Caco-2 (cell line): ENCODE measurements around the gene SLC7A4. TPM values are rescaled to one million over a fixed set of nuclear protein-coding genes. Genes with fewer than 3 reads are reported as not detected.

Experiments
- BruUV-seq: library from RNA; stranded (reverse); fragments of 400-500 nt; replicated peaks from 2 replicates; lab custom pipeline; 2021; lab: Mats Ljungman, UMichigan
- CTCF ChIA-PET: fragments of 300-600 bp; sonication (Branson Sonifier 250); formaldehyde crosslinking; loops from one replicate; lab custom pipeline; 2022; ENCODE audit warnings: antibody characterized with exemption; lab: Charles Lee
- POLR2A ChIA-PET: fragments of 300-600 bp; sonication (Branson Sonifier 250); formaldehyde crosslinking; loops from one replicate; lab custom pipeline; 2022; ENCODE audit warnings: antibody characterized with exemption; lab: Charles Lee
- DNase-seq, 2 experiments: peaks; one replicate each; pipeline versions ENCODE4 v3.0.0 to v3.0.0-alpha.2; 2020 to 2022
- H3K27me3 ChIP-seq: replicated peaks from 2 replicates; pipeline ENCODE4 v1.6.0; 2011; ENCODE audit warnings: low read length; ENCODE audit not compliant: control insufficient read depth, insufficient read depth
- H3K36me3 ChIP-seq: 2 replicates; pipeline ENCODE4 v1.5.1; 2011; ENCODE audit warnings: low read length; ENCODE audit not compliant: control insufficient read depth, insufficient read depth
- H3K4me1 ChIP-seq: fragments of 250-450 bp; sonication (Bioruptor Pico); 2 replicates; pipeline ENCODE4 v1.5.1; 2020; ENCODE audit warnings: mild to moderate bottlenecking
- H3K4me3 ChIP-seq: 2 replicates; pipeline ENCODE4 v1.5.1; 2011; ENCODE audit warnings: low read depth, mild to moderate bottlenecking, control low read depth, low read length
- H3K9me3 ChIP-seq: fragments of 250-450 bp; sonication (Bioruptor Pico); 2 replicates; pipeline ENCODE4 v1.5.1; 2020; ENCODE audit warnings: mild to moderate bottlenecking, moderate library complexity
- H3K27ac Mint-ChIP-seq: one replicate; pipeline ENCODE4 v1.8.0; 2022; ENCODE audit warnings: mixed read lengths; ENCODE audit not compliant: unreplicated experiment
- H3K27me3 Mint-ChIP-seq: one replicate; pipeline ENCODE4 v1.8.0; 2022; ENCODE audit warnings: mixed read lengths; ENCODE audit not compliant: insufficient read depth, unreplicated experiment
- H3K36me3 Mint-ChIP-seq: one replicate; pipeline ENCODE4 v1.8.0; 2022; ENCODE audit warnings: mild to moderate bottlenecking, mixed read lengths; ENCODE audit not compliant: insufficient read depth, unreplicated experiment
- H3K4me1 Mint-ChIP-seq: one replicate; pipeline ENCODE4 v1.8.0; 2022; ENCODE audit warnings: low read depth, mixed read lengths; ENCODE audit not compliant: unreplicated experiment
- H3K4me3 Mint-ChIP-seq: one replicate; pipeline ENCODE4 v1.8.0; 2022; ENCODE audit warnings: mild to moderate bottlenecking, moderate library complexity, mixed read lengths; ENCODE audit not compliant: unreplicated experiment
- H3K9me3 Mint-ChIP-seq: one replicate; pipeline ENCODE4 v1.8.0; 2022; ENCODE audit warnings: mixed read lengths; ENCODE audit not compliant: unreplicated experiment
- intact Hi-C: fragments of 100-400 bp; cut with micrococcal nuclease; formaldehyde crosslinking; loops from one replicate; pipeline ENCODE4 v1.10.0; 2022; ENCODE audit not compliant: unreplicated experiment
- total RNA-seq: library from RNA; stranded (reverse); gene quantifications from 2 replicates; pipeline ENCODE4 v1.2.3, GENCODE V29; 2022
- TF ChIP-seq, protein P1 (sequence below), 2 experiments: fragments of 200-600 bp in 1 of 2; IDR thresholded peaks; 1 replicate in 1 of 2; 2 replicates in 1 of 2; pipeline versions ENCODE4 v1.5.1 to v1.8.0; 2011 to 2022; ENCODE audit warnings: antibody characterized with exemption in 1 of 2, control low read depth in 1 of 2, inconsistent platforms in 1 of 2, low read depth in 1 of 2, low read length in 1 of 2, mild to moderate bottlenecking in 1 of 2, moderate library complexity in 1 of 2; ENCODE audit not compliant: insufficient read depth in 1 of 2, severe bottlenecking in 1 of 2, unreplicated experiment in 1 of 2

The SLC7A4 gene
- total RNA-seq, 1 experiment from 2014 or later, result 1.9 TPM

DNA sequence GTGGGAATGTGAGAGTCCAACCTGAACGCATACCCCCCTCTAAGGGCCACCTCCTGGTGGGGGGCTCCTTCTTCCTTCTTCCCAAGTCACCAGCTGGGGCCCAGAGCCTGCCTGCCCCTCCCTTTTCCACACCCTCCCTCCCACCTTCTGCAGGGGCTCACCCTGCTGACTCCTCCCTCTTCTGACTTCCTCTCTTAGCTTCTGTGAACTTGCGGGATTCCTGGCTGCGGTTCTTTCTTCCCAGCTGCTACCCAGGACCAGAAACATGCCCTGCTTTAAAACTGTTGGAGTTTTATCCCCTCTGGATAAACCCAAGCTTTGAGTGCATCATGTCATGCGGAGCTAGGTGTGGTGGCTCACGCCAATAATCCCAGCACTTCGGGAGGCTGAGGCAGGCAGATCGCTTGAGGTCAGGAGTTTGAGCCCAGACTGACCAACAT lies 23.5 kb upstream of the SLC7A4 start:
- no peak for DNase-seq
- Mint-ChIP-seq H3K4me1 (peaks cover 6% of the 10 kb centered on the region), H3K27ac (no peak overlapping the region), H3K36me3 (no peaks in the 10 kb centered on the region), H3K9me3 (no peaks in the 10 kb centered on the region), H3K27me3 (no peaks in the 10 kb centered on the region), H3K4me3 (no peak overlapping the region)
- Histone ChIP-seq H3K27me3 (no peaks in the 10 kb centered on the region; the same call in 1 of the 2 replicates), H3K9me3 (no peaks in the 10 kb centered on the region), H3K4me3 (no peak overlapping the region), H3K36me3 (no peaks in the 10 kb centered on the region), H3K4me1 (no peaks in the 10 kb centered on the region)
- intact Hi-C loops, result no loop called here
- ChIA-PET CTCF (no interaction called here), POLR2A (no interaction called here)
- TF ChIP-seq, protein P1, sequence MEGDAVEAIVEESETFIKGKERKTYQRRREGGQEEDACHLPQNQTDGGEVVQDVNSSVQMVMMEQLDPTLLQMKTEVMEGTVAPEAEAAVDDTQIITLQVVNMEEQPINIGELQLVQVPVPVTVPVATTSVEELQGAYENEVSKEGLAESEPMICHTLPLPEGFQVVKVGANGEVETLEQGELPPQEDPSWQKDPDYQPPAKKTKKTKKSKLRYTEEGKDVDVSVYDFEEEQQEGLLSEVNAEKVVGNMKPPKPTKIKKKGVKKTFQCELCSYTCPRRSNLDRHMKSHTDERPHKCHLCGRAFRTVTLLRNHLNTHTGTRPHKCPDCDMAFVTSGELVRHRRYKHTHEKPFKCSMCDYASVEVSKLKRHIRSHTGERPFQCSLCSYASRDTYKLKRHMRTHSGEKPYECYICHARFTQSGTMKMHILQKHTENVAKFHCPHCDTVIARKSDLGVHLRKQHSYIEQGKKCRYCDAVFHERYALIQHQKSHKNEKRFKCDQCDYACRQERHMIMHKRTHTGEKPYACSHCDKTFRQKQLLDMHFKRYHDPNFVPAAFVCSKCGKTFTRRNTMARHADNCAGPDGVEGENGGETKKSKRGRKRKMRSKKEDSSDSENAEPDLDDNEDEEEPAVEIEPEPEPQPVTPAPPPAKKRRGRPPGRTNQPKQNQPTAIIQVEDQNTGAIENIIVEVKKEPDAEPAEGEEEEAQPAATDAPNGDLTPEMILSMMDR (IDR thresholded peaks at IDR 0.05; ENCODE audit: insufficient read depth in 1 of 2, low read depth in 1 of 2, low read length in 1 of 2, severe bottlenecking in 1 of 2, unreplicated experiment in 1 of 2), result no peak
- no TSS peak for BruUV-seq

DNA sequence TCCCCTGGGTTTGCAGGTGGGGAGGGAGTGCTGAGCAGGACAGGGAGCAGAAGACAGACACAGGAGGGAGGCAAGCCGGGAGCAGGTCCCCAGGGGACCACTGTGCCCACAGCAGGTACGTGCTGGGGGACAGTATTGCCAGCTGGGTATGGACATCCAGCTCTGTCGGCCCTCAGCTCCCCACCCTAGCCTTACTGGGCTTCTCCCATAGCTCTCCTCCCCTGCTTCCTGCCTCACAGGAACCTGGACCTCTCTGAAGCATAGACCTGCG lies 23.1 kb upstream of the SLC7A4 start:
- H3K27me3 ChIP-seq, result no peaks in the 10 kb centered on the region; the same call in 1 of the 2 replicates
- CTCF ChIA-PET, result no interaction called here
- Mint-ChIP-seq H3K4me3 (no peak overlapping the region), H3K27ac (no peak overlapping the region), H3K4me1 (peaks cover 6% of the 10 kb centered on the region), H3K36me3 (no peaks in the 10 kb centered on the region), H3K9me3 (no peaks in the 10 kb centered on the region), H3K27me3 (no peaks in the 10 kb centered on the region)
- no TSS peak for BruUV-seq
- no peaks in the 10 kb centered on the region for H3K4me1 ChIP-seq
- H3K9me3 ChIP-seq, result no peaks in the 10 kb centered on the region
- TF ChIP-seq, protein P1 (IDR thresholded peaks at IDR 0.05; ENCODE audit: insufficient read depth in 1 of 2, low read depth in 1 of 2, low read length in 1 of 2, severe bottlenecking in 1 of 2, unreplicated experiment in 1 of 2), result no peak
- H3K4me3 ChIP-seq, result no peak overlapping the region
- H3K36me3 ChIP-seq, result no peaks in the 10 kb centered on the region
- intact Hi-C loops, result no loop called here
- POLR2A ChIA-PET, result no interaction called here
- DNase-seq, result no peak

DNA sequence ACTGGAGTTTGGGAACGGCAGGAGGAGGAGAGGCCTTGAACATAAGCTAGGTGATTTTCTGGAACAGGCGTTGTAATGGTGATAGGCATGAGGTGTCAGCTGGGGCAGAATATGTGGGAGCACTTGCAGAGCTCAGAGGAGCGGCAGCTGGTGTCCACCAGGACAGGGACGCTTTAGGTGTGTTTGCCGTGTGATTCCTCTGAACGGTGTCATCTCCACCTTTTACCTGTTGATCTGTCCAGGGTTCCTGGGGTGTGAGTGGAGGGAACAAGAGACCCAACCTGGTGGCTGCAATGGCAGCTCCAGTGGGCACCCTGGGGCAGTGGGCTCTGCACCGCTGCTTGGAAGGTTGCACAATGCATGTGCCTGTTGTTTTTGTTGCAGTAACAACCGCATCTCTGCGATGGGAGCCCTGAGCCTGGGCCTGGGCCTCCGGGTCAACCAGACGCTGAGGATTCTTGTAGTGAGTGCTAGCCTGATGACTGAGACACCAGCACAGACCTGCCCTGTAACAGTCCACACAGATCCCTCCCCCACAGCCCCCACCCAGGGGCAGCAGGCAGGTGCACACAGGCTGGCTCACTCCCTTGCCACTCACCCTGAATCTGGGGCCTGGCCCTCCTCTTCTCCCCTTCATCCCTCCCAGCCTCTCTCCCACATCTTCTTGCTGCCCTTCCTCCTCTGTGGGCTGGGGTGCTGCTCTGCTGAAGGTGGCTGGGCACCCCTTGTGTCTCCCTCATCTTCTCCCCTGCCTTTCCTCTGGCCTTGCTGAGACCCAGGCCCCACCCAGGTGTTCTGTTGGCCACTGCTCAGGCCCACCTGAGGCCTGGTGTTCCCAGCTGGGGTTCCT lies 22.6 kb upstream of the SLC7A4 start:
- H3K27me3 Mint-ChIP-seq, result no peaks in the 10 kb centered on the region

More for the DNA sequence above, 22.6 kb upstream of the SLC7A4 start:
- CTCF ChIA-PET, result no interaction called here
- TF ChIP-seq, protein P1 (IDR thresholded peaks at IDR 0.05; ENCODE audit: insufficient read depth in 1 of 2, low read depth in 1 of 2, low read length in 1 of 2, severe bottlenecking in 1 of 2, unreplicated experiment in 1 of 2), result no peak
- no peak for DNase-seq
- POLR2A ChIA-PET, result no interaction called here
- intact Hi-C loops, result no loop called here
- Mint-ChIP-seq H3K27ac (peak overlapping the region; percentile 60), H3K4me3 (no peak overlapping the region), H3K4me1 (peaks cover 6% of the 10 kb centered on the region), H3K9me3 (no peaks in the 10 kb centered on the region), H3K36me3 (no peaks in the 10 kb centered on the region)
- Histone ChIP-seq H3K9me3 (no peaks in the 10 kb centered on the region), H3K27me3 (no peaks in the 10 kb centered on the region; the same call in 1 of the 2 replicates), H3K4me1 (no peaks in the 10 kb centered on the region), H3K4me3 (no peak overlapping the region), H3K36me3 (no peaks in the 10 kb centered on the region)
- no TSS peak for BruUV-seq
